Panc1 (cell line): ENCODE data around the gene ZNF554. TPM values are rescaled to one million over a fixed set of nuclear protein-coding genes. Genes with fewer than 3 reads are reported as not detected.

Source experiments
- ATAC-seq: fragments of 200-7000 bp; cut with Tn5 transposase; 2 replicates; pipeline ENCODE4 v1.9.1; 2020; ENCODE audit warnings: mild to moderate bottlenecking, moderate library complexity
- BruUV-seq: library from RNA; stranded (reverse); fragments of 400-500 nt; replicated peaks from 2 replicates; lab custom pipeline; 2021; lab: Mats Ljungman, UMichigan
- CTCF ChIA-PET: fragments of 300-600 bp; sonication (Branson Sonifier 250); formaldehyde crosslinking; loops from one replicate; lab custom pipeline; 2022; ENCODE audit warnings: antibody characterized with exemption; lab: Charles Lee
- POLR2A ChIA-PET: fragments of 300-600 bp; sonication (Branson Sonifier 250); formaldehyde crosslinking; loops from one replicate; lab custom pipeline; 2022; ENCODE audit warnings: antibody characterized with exemption; lab: Charles Lee
- DNase-seq: peaks from one replicate; pipeline ENCODE4 v3.0.0-alpha.2; 2010; ENCODE audit warnings: low read depth, low spot score
- H3K27ac ChIP-seq: 2 replicates; pipeline ENCODE4 v1.5.1; 2011; ENCODE audit warnings: mild to moderate bottlenecking, low read length, inconsistent platforms
- H3K27me3 ChIP-seq: fragments of 200-500 bp; sonication (Bioruptor generic); 2 replicates; pipeline ENCODE4 v1.6.0; 2014; ENCODE audit warnings: low read length, inconsistent platforms; ENCODE audit not compliant: control insufficient read depth, insufficient read depth
- H3K36me3 ChIP-seq: fragments of 200-500 bp; sonication (Bioruptor generic); 2 replicates; pipeline ENCODE4 v1.5.1; 2014; ENCODE audit warnings: inconsistent platforms, mild to moderate bottlenecking, low read length, moderate library complexity; ENCODE audit not compliant: control insufficient read depth, insufficient read depth
- H3K4me1 ChIP-seq: 2 replicates; pipeline ENCODE4 v1.5.1; 2011; ENCODE audit warnings: inconsistent platforms, mild to moderate bottlenecking, low read length, moderate library complexity; ENCODE audit not compliant: control insufficient read depth, insufficient read depth
- H3K4me3 ChIP-seq, 2 experiments: 2 replicates each; pipeline ENCODE4 v1.5.1; 2011 to 2012; ENCODE audit warnings: low read depth in 2 of 2, low read length in 2 of 2, mild to moderate bottlenecking in 2 of 2, inconsistent platforms in 1 of 2, moderate library complexity in 1 of 2
- H3K9me3 ChIP-seq: fragments of 200-500 bp; sonication (Bioruptor generic); 2 replicates; pipeline ENCODE4 v1.5.1; 2014; ENCODE audit warnings: low read depth, mild to moderate bottlenecking, inconsistent platforms, low read length, moderate library complexity; ENCODE audit not compliant: control insufficient read depth, insufficient read depth
- CTCF ChIP-seq: fragments of 450-650 bp; IDR thresholded peaks from 2 replicates; pipeline ENCODE4 v1.5.1; 2017; ENCODE audit warnings: mild to moderate bottlenecking
- POLR2AphosphoS5 ChIP-seq: IDR thresholded peaks from 2 replicates; pipeline ENCODE4 v1.6.1; 2012; ENCODE audit warnings: mild to moderate bottlenecking, low read depth, low read length, moderate library complexity
- REST ChIP-seq, 2 experiments: IDR thresholded peaks; 2 replicates each; pipeline ENCODE4 v1.6.1; 2011 to 2012; ENCODE audit warnings: low read depth in 2 of 2, control low read depth in 1 of 2, low read length in 1 of 2, mild to moderate bottlenecking in 1 of 2, moderate library complexity in 1 of 2; ENCODE audit not compliant: insufficient read depth in 1 of 2
- SIN3A ChIP-seq: IDR thresholded peaks from 2 replicates; pipeline ENCODE4 v1.6.1; 2012; ENCODE audit warnings: low read depth, mild to moderate bottlenecking, low read length, moderate library complexity, borderline replicate concordance; ENCODE audit not compliant: insufficient read depth
- TCF7L2 ChIP-seq: IDR thresholded peaks from 2 replicates; pipeline ENCODE4 v1.6.1; 2011; ENCODE audit warnings: mild to moderate bottlenecking, low read depth, low read length, inconsistent platforms
- in situ Hi-C: cut with HindIII; loops from 2 replicates; pipeline ENCODE4 v1.10.0; 2016; ENCODE audit warnings: low sequenced_read_pairs, low pct_unique_long_range_greater_than_20kb
- intact Hi-C: fragments of 100-400 bp; cut with micrococcal nuclease; formaldehyde crosslinking; loops from one replicate; pipeline ENCODE4 v1.10.0; 2022; ENCODE audit not compliant: unreplicated experiment
- total RNA-seq: library from RNA; stranded (reverse); gene quantifications from one replicate; pipeline ENCODE4 v1.2.1, GENCODE V29; 2021; ENCODE audit not compliant: unreplicated experiment

Gene ZNF554
- total RNA-seq, 1 experiment from 2014 or later, result 1.5 TPM

- Histone ChIP-seq H3K4me3 (no peak overlapping the region), H3K27me3 (no peaks in the 10 kb centered on the region), H3K27ac (no peak overlapping the region), H3K9me3 (peaks cover 32% of the 10 kb centered on the region; the same call in 1 of the 2 replicates), H3K36me3 (peaks cover 5% of the 10 kb centered on the region), H3K4me1 (no peaks in the 10 kb centered on the region)
- POLR2A ChIA-PET, result interaction anchor here (0.6 kb wide), 1 partner anchor 32 kb away, joined by 3 read pairs; no protein-coding TSS in a partner anchor
- CTCF ChIA-PET, result no interaction called here
- no TSS peak for BruUV-seq
- DNase-seq (no peak), ATAC-seq (no peak)
- TF ChIP-seq TCF7L2 (no peak), REST (IDR thresholded peaks at IDR 0.05; ENCODE audit: insufficient read depth in 1 of 2, low read depth in 2 of 2, low read length in 1 of 2) (no peak), SIN3A (no peak), POLR2AphosphoS5 (no peak), CTCF (no peak)
- in situ Hi-C loops, result no loop called here
- intact Hi-C loops, result no loop called here
Observed at GRCh38 chr19:2847507-2847906, 27.8 kb downstream of the ZNF554 start.

- in situ Hi-C loops (no loop called here), intact Hi-C loops (no loop called here)
- ATAC-seq, result no peak
- Histone ChIP-seq H3K9me3 (peaks cover 43% of the 10 kb centered on the region), H3K4me1 (no peaks in the 10 kb centered on the region), H3K27ac (no peak overlapping the region), H3K27me3 (no peaks in the 10 kb centered on the region), H3K4me3 (no peak overlapping the region), H3K36me3 (peaks cover 5% of the 10 kb centered on the region)
- BruUV-seq, result no TSS peak
- CTCF ChIA-PET, result no interaction called here
- no peak for TF ChIP-seq POLR2AphosphoS5
- TF ChIP-seq SIN3A, result no peak
- no peak for TF ChIP-seq REST (IDR thresholded peaks at IDR 0.05; ENCODE audit: insufficient read depth in 1 of 2, low read depth in 2 of 2, low read length in 1 of 2)
- no peak for TF ChIP-seq CTCF
- TF ChIP-seq TCF7L2, result no peak
- DNase-seq, result no peak
- POLR2A ChIA-PET, result no interaction called here
Observed at GRCh38 chr19:2848616-2849015, 28.9 kb downstream of the ZNF554 start.
